Activated T-cell treated with anti-CD3 and anti-CD28 coated beads for 4 hours (primary cell): ENCODE results near the gene DHX8.

ENCODE experiments used
- DNase-seq: peaks from one replicate; pipeline ENCODE4 v3.0.0-alpha.2; 2020

DHX8 gene

GRCh38 chr17:43549496-43549895 lies 65.7 kb downstream of the DHX8 start:
- no peak for DNase-seq

GRCh38 chr17:43550754-43551153 lies 67.0 kb downstream of the DHX8 start:
- DNase-seq, result no peak

GRCh38 chr17:43552229-43552837 lies 68.6 kb downstream of the DHX8 start:
- DNase-seq, result no peak

DNA sequence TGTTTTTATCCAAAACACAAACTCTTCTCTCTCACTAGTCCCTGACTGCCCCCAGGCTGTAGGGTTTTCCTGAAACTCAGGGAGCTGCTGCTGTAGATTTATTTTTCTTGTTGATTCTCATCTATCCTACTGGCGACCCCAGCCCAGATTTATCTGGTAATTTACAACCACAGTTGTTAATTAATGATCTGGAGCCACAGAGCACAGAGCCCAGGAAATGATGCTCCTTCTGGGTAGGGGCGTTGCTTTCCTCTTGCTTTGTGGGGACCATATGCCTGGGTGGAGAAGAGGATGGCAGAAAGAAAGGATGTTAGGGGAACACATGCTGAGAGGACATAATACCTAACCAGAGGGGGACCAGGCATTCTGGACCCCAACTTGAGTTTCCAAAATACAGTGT lies 69.8 kb downstream of the DHX8 start:
- no peak for DNase-seq

- DNase-seq, result no peak
These were observed 71.1 kb downstream of the DHX8 start for GRCh38 chr17:43554857-43555256.

- no peak for DNase-seq
These were observed 72.5 kb downstream of the DHX8 start for GRCh38 chr17:43556292-43556691.

DNA sequence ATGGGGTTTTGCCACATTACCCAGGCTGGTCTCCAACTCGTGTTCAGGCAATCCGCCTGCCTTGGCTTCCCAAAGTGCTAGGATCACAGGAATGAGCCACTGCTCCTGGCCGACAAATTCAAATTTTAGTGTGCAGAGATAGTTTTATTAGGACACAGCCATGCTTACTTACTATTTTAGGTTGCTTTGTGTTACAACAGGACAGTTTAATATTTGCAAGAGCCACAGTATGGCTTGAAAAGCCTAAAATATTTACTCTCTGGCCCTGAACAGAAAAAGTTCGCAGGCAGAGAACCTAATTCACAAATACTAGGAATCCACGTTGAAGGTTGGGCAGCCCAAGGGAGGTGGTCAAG lies 75.0 kb downstream of the DHX8 start:
- no peak for DNase-seq

DNA sequence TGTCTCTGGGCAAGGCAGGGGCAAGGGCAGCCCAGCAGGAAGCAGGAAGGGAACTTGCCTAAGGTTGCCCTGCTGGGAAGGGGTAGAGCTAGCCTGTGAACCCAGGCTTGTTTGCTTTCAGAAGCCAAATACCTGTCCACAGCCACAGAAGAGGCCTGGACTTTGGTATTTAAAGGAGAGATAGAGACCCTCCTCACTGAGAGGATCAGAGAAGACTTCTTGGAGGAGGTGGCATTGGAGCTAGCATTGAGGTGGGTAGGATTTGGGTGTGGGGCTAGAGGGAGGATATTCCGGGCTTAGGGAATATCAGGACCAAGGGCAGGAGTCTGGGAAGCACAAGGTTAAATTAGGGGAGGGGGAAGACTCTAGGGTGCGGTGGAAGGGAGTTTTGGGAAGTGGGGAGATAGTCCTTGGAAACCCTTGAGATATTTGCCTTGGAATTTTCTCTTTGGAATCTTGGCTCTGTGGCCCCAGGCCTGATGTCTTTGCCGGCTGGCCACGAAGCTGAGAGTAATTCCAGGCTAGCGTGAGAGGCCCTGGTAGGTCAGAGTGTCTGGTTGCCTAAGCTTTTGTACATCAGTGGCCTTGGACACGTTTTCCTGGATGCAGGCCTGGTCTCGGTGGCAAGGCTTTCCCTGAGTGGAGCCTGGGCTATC lies 75.5 kb downstream of the DHX8 start:
- no peak for DNase-seq

DNA sequence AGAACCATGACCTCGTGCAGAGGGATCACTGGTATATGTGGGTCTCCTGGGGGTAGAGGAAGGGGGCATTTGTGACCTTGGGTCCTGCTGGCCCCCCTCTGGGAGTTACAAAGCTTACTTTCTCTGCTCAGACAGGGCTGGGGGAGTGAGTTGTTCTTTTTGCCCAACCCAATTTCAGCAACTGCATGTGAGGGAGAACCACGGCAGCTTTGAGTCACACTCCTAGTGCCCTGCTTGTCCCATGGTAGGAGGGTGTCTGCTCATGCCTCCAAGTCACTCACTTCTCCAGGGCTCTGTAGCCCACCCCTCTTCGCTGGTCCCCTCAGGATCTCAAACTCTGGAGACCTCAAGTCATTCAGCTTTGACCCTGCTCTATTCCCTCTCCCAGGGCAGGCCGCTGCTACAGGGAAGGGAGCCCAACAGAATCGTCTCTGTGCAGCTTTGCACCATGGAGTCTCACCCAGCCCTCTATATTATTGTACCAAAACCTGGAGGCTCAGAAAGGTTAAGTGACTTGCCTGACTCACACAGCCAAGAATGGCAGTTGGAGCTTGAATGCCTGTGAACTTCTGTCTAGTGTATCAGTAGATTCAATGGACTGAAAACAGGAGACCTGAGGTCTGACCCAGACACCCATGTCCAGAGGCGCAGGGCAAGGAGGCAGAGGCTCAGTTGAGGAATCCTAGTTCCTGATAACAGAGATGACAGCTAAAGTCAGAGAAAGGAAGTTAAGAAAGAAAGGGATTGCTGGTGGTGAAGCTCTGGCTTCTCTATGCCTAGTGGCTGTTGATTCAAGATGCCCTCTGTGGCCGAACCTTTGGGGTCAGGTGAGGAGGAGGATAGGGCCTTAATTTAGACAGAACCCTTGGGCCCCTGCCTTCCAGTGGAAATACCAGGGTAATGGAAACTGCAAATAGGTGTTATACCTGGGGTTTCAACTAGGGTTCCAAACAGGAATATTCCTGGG lies 77.0 kb downstream of the DHX8 start:
- DNase-seq, result no peak

GRCh38 chr17:43562679-43563599 lies 79.2 kb downstream of the DHX8 start:
- DNase-seq, result no peak

GRCh38 chr17:43563600-43564594 lies 80.1 kb downstream of the DHX8 start:
- no peak for DNase-seq

DNA sequence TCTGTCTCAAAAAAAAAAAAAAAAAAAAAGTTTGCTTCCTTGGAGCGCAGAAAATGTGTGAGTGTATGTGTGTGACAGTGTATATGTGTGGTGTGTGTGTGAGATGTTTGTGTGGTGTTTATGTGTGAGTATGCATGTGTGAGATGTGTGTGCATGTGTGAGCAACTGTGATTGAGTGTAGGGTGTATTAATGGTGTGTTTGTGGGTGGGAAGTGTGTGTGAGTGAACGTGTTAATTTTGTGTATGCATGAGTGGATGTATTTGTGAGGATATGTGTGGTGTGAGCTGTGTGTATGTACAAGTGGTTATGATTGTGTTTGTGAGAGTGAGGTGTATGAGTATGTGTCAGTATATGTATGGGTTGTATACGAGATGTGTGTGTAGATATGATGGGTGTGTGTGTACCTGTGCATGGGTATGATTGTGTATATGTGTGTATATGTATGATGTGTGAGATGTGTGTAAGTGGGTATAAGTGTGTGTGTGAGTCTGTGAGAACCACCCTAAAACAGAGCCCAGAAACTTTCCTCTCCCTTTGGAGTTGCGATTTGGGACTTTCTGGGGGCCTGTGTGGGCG lies 84.8 kb downstream of the DHX8 start:
- no peak for DNase-seq

DNA sequence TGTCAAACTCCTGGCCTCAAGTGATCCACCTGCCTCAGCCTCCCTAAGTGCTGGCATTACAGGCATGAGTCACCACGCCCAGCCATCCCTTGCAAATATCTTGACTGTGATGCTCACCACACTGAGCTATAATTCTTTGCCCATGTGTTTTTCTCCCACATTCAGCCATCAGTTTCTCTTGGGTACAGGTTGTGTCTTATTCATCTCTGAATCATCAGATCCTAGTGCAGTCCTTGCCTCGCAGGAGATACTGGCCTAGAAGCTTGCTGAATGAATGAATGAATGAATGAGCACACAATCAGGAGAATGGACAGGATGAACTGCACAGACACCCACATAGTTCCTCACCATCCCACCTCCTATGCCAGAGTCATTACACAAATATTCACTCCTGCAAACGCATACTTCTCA lies 86.7 kb downstream of the DHX8 start:
- DNase-seq, result no peak

- DNase-seq, result no peak
These were observed 88.7 kb downstream of the DHX8 start for GRCh38 chr17:43572368-43572980.

- no peak for DNase-seq
These were observed 90.0 kb downstream of the DHX8 start for GRCh38 chr17:43573579-43574321.

DNA sequence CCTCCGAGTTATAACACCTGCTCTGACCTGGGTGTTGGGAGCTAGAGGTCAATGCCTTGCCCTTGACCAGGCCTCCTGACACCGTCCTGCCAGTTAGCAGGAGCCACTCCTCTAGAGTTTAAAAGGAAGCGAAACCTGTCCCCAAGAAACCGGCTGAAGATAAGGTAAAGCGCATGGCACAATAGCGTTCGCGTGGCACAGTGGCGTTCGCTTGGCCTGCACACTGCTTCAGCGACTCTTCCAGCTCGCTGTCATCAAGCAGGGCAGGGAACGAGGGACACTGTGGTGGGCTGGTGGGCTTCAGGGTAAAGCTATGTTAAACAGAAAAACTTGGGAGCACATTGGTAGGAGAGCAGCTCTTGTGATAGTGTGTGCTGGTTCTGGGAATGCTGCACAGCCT lies 90.6 kb downstream of the DHX8 start:
- no peak for DNase-seq

- DNase-seq, result no peak
These were observed 91.2 kb downstream of the DHX8 start for GRCh38 chr17:43574896-43575525.
